ENCODE data around the gene MMP23B.
"Not testable (repeated sequence)": the region's sequence is repeated elsewhere in the genome, so short reads cannot be mapped to it uniquely, and the experiment has no call there.

The MMP23B gene

GRCh38 chr1:1671365-1672119 is 39.6 kb downstream of the MMP23B start:
- DNase-seq: no peak

DNA sequence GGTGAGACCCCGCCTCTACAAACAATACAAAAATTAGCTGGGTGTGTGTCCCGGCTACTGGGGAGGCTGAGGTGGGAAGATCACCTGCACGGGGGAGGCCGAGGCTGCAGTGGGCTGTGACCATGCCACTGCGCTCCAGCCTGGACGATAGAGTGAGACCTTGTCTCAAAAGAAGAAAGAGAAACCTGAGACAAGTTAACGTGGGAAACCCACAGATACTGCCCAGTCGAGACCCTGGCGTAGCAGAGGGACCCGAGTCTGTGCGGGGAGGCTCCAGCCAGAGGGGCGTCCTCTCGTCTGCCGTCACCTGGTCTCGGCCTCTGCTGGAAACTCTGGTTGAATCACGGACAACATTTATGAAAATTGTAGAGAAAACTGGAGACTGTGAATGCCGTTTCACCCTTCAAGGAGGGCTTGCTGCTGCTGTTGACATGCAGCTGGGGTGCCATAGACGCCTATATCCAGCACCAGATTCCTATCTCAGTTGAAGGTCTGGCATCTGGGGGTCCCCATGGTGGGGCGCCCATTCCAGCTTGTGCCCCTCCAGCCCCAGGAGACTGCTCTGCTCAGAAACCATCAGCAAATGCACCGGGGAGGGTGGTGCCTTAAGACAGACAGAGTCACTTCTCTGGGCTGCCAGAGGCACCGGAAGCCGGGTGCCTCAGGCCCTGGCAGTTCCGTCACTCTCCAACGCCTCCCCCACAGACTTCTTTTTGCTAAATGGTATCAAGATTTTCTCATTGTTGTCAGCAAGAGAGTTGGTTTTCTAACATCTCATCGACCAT is 40.4 kb downstream of the MMP23B start:
- DNase-seq: no peak

DNA sequence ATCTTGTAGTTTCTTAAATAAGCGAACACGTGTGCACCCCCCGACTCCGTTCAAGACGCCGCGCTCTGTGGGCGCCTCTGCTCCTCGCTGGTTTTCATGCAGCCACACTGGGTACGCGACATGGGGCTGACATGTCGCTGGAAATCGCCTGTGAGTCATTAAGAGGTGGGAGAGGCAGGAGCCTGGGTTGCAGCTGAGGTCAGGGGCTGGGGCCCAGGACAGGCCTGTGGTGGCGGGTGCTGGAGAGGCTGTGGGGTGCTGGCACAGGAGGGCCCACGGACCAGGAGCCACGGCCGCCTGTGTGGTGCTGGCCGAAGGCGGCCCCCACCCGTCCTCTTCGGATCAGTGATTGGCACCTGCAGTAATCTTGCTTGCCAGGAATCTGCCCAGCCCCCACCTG is 42.8 kb downstream of the MMP23B start:
- not testable (repeated sequence) for DNase-seq

- not testable (repeated sequence) for DNase-seq
Observed at GRCh38 chr1:1675218-1675617, 43.2 kb downstream of the MMP23B start.

GRCh38 chr1:1676087-1676486 is 44.1 kb downstream of the MMP23B start:
- not testable (repeated sequence) for DNase-seq

DNA sequence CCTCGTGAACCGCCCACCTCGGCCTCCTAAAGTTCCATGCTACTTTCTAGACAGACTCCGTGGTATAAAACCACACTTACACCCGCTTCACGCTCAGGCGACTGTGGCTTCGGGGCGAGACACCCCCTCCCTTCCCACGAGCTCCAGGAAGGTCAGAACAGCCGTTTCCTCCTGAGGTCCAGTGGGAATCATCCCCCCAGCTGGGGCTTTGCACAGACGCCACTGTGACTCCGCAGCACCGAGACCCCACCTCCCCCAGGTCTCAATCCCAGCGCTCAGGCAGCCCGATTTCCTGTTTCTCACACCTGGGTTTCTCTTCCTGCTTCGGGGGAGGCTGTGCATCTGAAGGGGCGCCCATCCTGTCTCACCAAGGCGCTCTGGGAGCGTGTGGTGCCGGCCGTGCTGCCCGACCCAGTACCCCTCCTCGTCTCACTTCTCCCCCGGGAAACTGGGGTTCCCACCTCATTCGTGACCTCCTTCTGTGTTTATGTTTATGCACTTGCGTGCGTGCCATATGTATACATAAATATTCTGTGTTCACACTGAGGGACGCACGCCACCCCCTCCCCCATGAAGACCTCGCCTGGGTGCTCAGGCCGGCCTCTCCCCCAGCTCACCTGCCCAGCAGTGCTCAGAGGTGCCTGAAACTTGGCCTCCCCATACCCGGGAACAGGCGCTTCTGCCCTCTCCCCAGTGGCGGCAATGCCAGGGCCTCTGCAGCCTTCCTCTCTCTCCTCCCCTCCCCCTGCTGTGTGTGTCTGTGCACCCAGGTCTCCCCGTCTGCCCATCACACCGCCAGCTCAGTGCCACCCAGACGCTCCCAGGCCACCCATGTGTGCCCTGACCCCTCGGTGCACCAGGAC is 46.0 kb downstream of the MMP23B start:
- no peak for DNase-seq

GRCh38 chr1:1678581-1679380 is 46.8 kb downstream of the MMP23B start:
- no peak for DNase-seq

- DNase-seq: no peak
Observed at GRCh38 chr1:1680031-1680911, 48.3 kb downstream of the MMP23B start.

DNA sequence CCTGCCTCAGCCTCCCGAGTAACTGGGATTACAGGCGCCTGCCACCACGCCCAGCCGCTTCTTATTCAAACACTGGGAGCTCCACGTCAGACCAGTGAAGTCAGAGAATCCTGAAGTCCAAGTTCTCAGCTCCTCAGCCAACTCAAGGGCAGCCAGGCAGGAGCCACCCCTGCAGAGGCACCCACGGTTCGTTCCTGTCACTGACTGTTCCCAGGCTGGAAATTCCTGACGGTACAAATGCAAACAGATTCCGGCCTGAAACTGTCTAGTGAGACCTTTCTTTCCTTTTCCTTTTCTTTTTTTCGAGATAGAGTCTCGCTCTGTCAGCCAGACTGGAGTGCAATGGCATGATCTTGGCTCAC is 48.9 kb downstream of the MMP23B start:
- DNase-seq: no peak

DNA sequence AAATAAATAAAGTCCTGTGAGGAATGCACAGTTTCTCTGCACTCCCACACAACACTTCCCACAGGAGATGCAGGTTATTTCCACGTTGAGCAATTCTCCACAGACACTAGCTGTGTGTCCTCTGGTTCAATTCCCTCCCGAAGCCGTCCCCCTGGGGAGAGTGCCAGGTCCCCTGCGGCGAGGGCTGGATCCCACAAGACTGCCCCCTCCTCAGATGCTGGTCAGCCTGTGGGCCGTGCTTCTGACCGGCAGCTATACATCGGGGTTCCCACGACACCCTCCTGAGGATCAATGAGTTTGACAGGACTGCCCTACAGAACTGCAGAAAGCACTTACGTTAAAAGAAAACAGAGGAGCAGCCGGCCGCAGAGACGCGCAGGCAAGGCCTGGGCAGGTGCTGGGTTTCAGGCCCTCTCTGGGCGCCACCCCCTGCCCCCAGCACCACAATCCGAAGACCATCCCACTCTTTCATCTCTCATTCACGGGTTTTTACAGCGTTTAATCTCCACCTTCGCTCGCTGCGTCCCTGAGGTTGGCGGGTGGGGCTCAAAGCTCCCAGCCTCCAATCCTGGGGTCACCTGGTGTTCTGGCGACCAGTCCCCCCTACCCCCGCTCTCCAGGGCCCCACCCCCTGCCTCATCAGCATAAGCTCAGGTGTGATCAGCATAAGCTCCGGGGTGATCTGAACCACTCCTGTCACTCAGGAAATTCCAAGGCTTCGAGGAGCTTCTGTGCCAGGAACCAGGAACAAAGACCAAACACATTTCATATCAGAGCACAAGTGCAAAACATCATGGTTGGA is 51.3 kb downstream of the MMP23B start:
- no peak for DNase-seq

Data from NCI-H345 (cell line).